Measurements from ENCODE around the gene EED. TPM values are rescaled to one million over a fixed set of nuclear protein-coding genes. Genes with fewer than 3 reads are reported as not detected.
A peak's percentile ranks its signal among the peaks of the same experiment; 100 is the strongest.

The EED gene
- 100 and 137 TPM in 2 replicates for total RNA-seq (2014; rRNA removed; shearing (Covaris generic); ENCODE audit: low replicate concordance)

GRCh38 chr11:86244522-86245368, at the start of gene EED:
EED (plus strand) TSS chr11:86244753; CDS start chr11:86245230, 477 bp downstream.
- peak; percentile 100 for DNase-seq
- peak within 1 kb of the TSS; percentile 90 for H3K27ac ChIP-seq (ENCODE audit: low read length)
- H3K9ac ChIP-seq (ENCODE audit: low read length): peak within 1 kb of the TSS; percentile 86
- peaks cover 18% of the 10 kb centered on the region; the same call in 1 of the 2 replicates for H3K36me3 ChIP-seq (ENCODE audit: insufficient read depth, low read length)
- H4K20me1 ChIP-seq (ENCODE audit: insufficient read depth, low read depth, low read length): peaks cover 12% of the 10 kb centered on the region; the same call in 1 of the 2 replicates
- H3K9me2 ChIP-seq (replicated peaks; ENCODE audit: insufficient read depth, low read length): no peaks in the 10 kb centered on the region
- no peaks in the 10 kb centered on the region for H3K27me3 ChIP-seq (ENCODE audit: low read length)
- H3K4me1 ChIP-seq (ENCODE audit: low read length): peaks cover 68% of the 10 kb centered on the region
- peak within 1 kb of the TSS; percentile 86 for H3K4me2 ChIP-seq (ENCODE audit: low read depth, low read length, poor library complexity, severe bottlenecking)
- peak within 1 kb of the TSS; percentile 78 for H3K4me3 ChIP-seq (ENCODE audit: low read length)
- H3K79me2 ChIP-seq (ENCODE audit: low read length): peaks cover 47% of the 10 kb centered on the region
- H3K9me3 ChIP-seq (ENCODE audit: low read length): no peaks in the 10 kb centered on the region
- H2AFZ ChIP-seq (ENCODE audit: low read length): peak within 1 kb of the TSS; percentile 17

- no peak overlapping the region for H3K4me3 ChIP-seq (ENCODE audit: low read length)
- H3K27me3 ChIP-seq (ENCODE audit: low read length): no peaks in the 10 kb centered on the region
- DNase-seq: no peak
- peak overlapping the region; percentile 63; the same call in 1 of the 2 replicates for H3K9ac ChIP-seq (ENCODE audit: low read length)
- no peaks in the 10 kb centered on the region for H3K79me2 ChIP-seq (ENCODE audit: low read length)
- no peaks in the 10 kb centered on the region for H3K9me2 ChIP-seq (replicated peaks; ENCODE audit: insufficient read depth, low read length)
- no peak overlapping the region for H2AFZ ChIP-seq (ENCODE audit: low read length)
- peak overlapping the region; percentile 75 for H3K4me2 ChIP-seq (ENCODE audit: low read depth, low read length, poor library complexity, severe bottlenecking)
- peaks cover 83% of the 10 kb centered on the region for H3K4me1 ChIP-seq (ENCODE audit: low read length)
- peak overlapping the region; percentile 94 for H3K27ac ChIP-seq (ENCODE audit: low read length)
- H3K9me3 ChIP-seq (ENCODE audit: low read length): no peaks in the 10 kb centered on the region
- no peaks in the 10 kb centered on the region for H3K36me3 ChIP-seq (ENCODE audit: insufficient read depth, low read length)
- H4K20me1 ChIP-seq (ENCODE audit: insufficient read depth, low read depth, low read length): no peaks in the 10 kb centered on the region
Observed at GRCh38 chr11:86194998-86195397, 49.6 kb upstream of the EED start.

DNA sequence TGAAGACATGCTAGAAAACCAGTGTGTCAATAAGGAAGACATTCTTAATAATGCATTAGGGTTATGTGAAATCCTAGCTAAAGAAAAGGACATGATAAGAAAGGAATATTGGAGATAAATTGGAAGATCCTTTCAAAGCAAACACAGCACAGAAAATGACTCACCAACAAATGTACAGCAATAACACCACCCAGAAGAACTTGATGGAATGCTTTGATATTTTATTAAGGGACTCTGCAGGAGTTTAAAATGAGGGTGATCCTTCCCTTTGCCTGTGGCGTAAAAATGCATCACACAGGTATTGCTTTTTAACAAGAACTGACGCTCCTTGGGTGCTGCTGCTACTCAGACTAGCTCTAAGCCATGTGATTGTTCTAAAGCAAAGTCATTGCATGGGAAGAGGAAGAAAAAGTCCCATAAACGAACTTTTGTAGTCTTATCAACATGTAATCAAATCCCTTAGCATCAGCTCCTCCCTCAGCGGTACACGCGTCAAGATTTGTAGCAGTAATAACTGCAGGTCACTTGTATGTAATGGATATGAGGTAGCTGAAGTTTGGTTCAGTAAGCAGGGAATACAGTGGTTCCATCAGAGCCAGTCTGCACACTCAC, 48.4 kb upstream of the EED start:
- Histone ChIP-seq H3K9ac (ENCODE audit: low read length) (no peak overlapping the region), H3K36me3 (ENCODE audit: insufficient read depth, low read length) (no peaks in the 10 kb centered on the region), H3K27me3 (ENCODE audit: low read length) (no peaks in the 10 kb centered on the region), H3K9me2 (replicated peaks; ENCODE audit: insufficient read depth, low read length) (no peaks in the 10 kb centered on the region), H2AFZ (ENCODE audit: low read length) (peak overlapping the region; percentile 5; the same call in 1 of the 2 replicates), H3K4me1 (ENCODE audit: low read length) (peaks cover 75% of the 10 kb centered on the region), H3K4me3 (ENCODE audit: low read length) (no peak overlapping the region), H3K4me2 (ENCODE audit: low read depth, low read length, poor library complexity, severe bottlenecking) (no peak overlapping the region), H3K79me2 (ENCODE audit: low read length) (no peaks in the 10 kb centered on the region), H3K27ac (ENCODE audit: low read length) (peak overlapping the region; percentile 0; the same call in 1 of the 2 replicates), H4K20me1 (ENCODE audit: insufficient read depth, low read depth, low read length) (no peaks in the 10 kb centered on the region), H3K9me3 (ENCODE audit: low read length) (no peaks in the 10 kb centered on the region)
- no peak for DNase-seq

DNA sequence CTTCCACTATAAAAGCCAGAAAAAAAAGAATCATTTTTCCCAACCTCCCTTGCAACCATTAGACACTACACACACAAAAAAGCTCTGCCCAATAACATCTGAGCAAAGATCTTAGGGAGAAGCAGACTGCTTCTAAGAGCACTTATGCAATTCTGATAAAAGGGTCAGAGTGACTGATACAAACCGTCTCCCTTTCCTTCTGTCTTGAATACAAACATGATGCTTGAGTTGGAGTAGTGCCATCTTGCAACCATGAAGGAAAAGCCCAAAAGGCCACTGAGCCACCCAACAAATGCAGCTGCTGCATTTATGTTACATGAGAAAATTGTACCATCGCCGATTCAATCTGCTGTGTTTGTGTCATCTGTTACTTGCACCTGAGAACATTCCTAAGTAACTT, 47.6 kb upstream of the EED start:
- no peaks in the 10 kb centered on the region for H3K36me3 ChIP-seq (ENCODE audit: insufficient read depth, low read length)
- peak overlapping the region; percentile 9; the same call in 1 of the 2 replicates for H2AFZ ChIP-seq (ENCODE audit: low read length)
- no peaks in the 10 kb centered on the region for H3K9me3 ChIP-seq (ENCODE audit: low read length)
- no peak overlapping the region for H3K4me3 ChIP-seq (ENCODE audit: low read length)
- no peak overlapping the region for H3K4me2 ChIP-seq (ENCODE audit: low read depth, low read length, poor library complexity, severe bottlenecking)
- no peak for DNase-seq
- no peaks in the 10 kb centered on the region for H3K9me2 ChIP-seq (replicated peaks; ENCODE audit: insufficient read depth, low read length)
- peaks cover 75% of the 10 kb centered on the region for H3K4me1 ChIP-seq (ENCODE audit: low read length)
- H4K20me1 ChIP-seq (ENCODE audit: insufficient read depth, low read depth, low read length): no peaks in the 10 kb centered on the region
- no peak overlapping the region for H3K27ac ChIP-seq (ENCODE audit: low read length)
- H3K79me2 ChIP-seq (ENCODE audit: low read length): no peaks in the 10 kb centered on the region
- H3K27me3 ChIP-seq (ENCODE audit: low read length): no peaks in the 10 kb centered on the region
- H3K9ac ChIP-seq (ENCODE audit: low read length): no peak overlapping the region

DNA sequence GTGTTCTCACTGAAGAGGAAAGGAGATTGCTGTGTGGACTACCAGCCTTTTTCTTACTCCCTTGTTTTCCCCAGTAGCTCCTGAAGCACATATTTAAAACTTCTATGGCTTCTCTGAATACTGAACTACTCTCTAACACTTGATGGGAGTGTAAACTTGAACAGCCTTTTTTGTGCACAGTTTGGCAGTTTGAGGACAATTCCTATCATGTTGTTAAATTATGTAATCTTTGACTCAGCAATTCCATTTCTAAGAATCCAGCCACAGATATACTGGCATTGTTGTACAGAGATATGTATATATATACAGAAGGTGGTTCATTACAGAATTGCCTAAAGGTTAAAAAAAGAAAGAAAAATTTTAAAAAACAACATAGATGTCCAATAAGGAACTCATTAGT, 47.1 kb upstream of the EED start:
- Histone ChIP-seq H3K4me2 (ENCODE audit: low read depth, low read length, poor library complexity, severe bottlenecking) (no peak overlapping the region), H3K27me3 (ENCODE audit: low read length) (no peaks in the 10 kb centered on the region), H3K9me3 (ENCODE audit: low read length) (no peaks in the 10 kb centered on the region), H3K4me3 (ENCODE audit: low read length) (no peak overlapping the region), H3K9ac (ENCODE audit: low read length) (no peak overlapping the region), H3K36me3 (ENCODE audit: insufficient read depth, low read length) (no peaks in the 10 kb centered on the region), H2AFZ (ENCODE audit: low read length) (peak overlapping the region; percentile 8; the same call in 1 of the 2 replicates), H3K9me2 (replicated peaks; ENCODE audit: insufficient read depth, low read length) (no peaks in the 10 kb centered on the region), H4K20me1 (ENCODE audit: insufficient read depth, low read depth, low read length) (no peaks in the 10 kb centered on the region), H3K4me1 (ENCODE audit: low read length) (peaks cover 75% of the 10 kb centered on the region), H3K27ac (ENCODE audit: low read length) (0 out of 2 replicates have a peak overlapping the region, but pooled peaks have one; percentile 0), H3K79me2 (ENCODE audit: low read length) (no peaks in the 10 kb centered on the region)
- no peak for DNase-seq

DNA sequence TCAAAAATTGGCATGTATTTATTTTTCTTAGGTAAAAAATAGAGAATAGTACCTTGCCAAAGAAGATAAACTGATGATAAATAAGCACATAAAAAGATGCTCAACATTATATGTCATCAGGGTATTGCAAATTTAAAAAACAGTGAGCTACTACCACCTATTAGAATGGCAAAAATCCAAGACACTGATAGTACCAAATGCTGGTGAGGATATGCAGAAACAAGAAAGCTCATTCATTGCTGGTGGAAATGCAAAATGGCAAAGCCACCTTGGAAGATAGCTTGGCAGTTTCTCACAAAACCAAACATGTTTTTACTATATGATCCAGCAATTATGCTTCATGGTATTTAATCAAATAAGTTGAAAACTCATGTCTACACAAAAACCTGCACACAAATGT, 46.4 kb upstream of the EED start:
- Histone ChIP-seq H3K9ac (ENCODE audit: low read length) (no peak overlapping the region), H3K27ac (ENCODE audit: low read length) (no peak overlapping the region), H3K9me3 (ENCODE audit: low read length) (no peaks in the 10 kb centered on the region), H2AFZ (ENCODE audit: low read length) (peak overlapping the region; percentile 11), H3K4me2 (ENCODE audit: low read depth, low read length, poor library complexity, severe bottlenecking) (no peak overlapping the region), H3K4me3 (ENCODE audit: low read length) (no peak overlapping the region), H3K4me1 (ENCODE audit: low read length) (peaks cover 74% of the 10 kb centered on the region), H3K36me3 (ENCODE audit: insufficient read depth, low read length) (no peaks in the 10 kb centered on the region), H3K79me2 (ENCODE audit: low read length) (no peaks in the 10 kb centered on the region), H4K20me1 (ENCODE audit: insufficient read depth, low read depth, low read length) (no peaks in the 10 kb centered on the region), H3K9me2 (replicated peaks; ENCODE audit: insufficient read depth, low read length) (no peaks in the 10 kb centered on the region), H3K27me3 (ENCODE audit: low read length) (no peaks in the 10 kb centered on the region)
- DNase-seq: no peak

GRCh38 chr11:86199354-86199753, 45.2 kb upstream of the EED start:
- Histone ChIP-seq H3K27ac (ENCODE audit: low read length) (no peak overlapping the region), H3K4me1 (ENCODE audit: low read length) (peaks cover 74% of the 10 kb centered on the region), H3K79me2 (ENCODE audit: low read length) (no peaks in the 10 kb centered on the region), H3K27me3 (ENCODE audit: low read length) (no peaks in the 10 kb centered on the region), H3K36me3 (ENCODE audit: insufficient read depth, low read length) (no peaks in the 10 kb centered on the region), H3K9ac (ENCODE audit: low read length) (no peak overlapping the region), H3K9me3 (ENCODE audit: low read length) (no peaks in the 10 kb centered on the region), H3K9me2 (replicated peaks; ENCODE audit: insufficient read depth, low read length) (no peaks in the 10 kb centered on the region), H4K20me1 (ENCODE audit: insufficient read depth, low read depth, low read length) (no peaks in the 10 kb centered on the region), H3K4me2 (ENCODE audit: low read depth, low read length, poor library complexity, severe bottlenecking) (no peak overlapping the region), H3K4me3 (ENCODE audit: low read length) (no peak overlapping the region), H2AFZ (ENCODE audit: low read length) (peak overlapping the region; percentile 32)
- no peak for DNase-seq

- 0 out of 2 replicates have a peak overlapping the region, but pooled peaks have one; percentile 57 for H3K4me3 ChIP-seq (ENCODE audit: low read length)
- peak overlapping the region; percentile 2 for H2AFZ ChIP-seq (ENCODE audit: low read length)
- H3K9me3 ChIP-seq (ENCODE audit: low read length): no peaks in the 10 kb centered on the region
- no peak for DNase-seq
- no peaks in the 10 kb centered on the region for H4K20me1 ChIP-seq (ENCODE audit: insufficient read depth, low read depth, low read length)
- H3K36me3 ChIP-seq (ENCODE audit: insufficient read depth, low read length): no peaks in the 10 kb centered on the region
- H3K27ac ChIP-seq (ENCODE audit: low read length): peak overlapping the region; percentile 86
- no peaks in the 10 kb centered on the region for H3K9me2 ChIP-seq (replicated peaks; ENCODE audit: insufficient read depth, low read length)
- peak overlapping the region; percentile 73 for H3K4me2 ChIP-seq (ENCODE audit: low read depth, low read length, poor library complexity, severe bottlenecking)
- peak overlapping the region; percentile 64; the same call in 1 of the 2 replicates for H3K9ac ChIP-seq (ENCODE audit: low read length)
- no peaks in the 10 kb centered on the region for H3K79me2 ChIP-seq (ENCODE audit: low read length)
- H3K4me1 ChIP-seq (ENCODE audit: low read length): peaks cover 76% of the 10 kb centered on the region
- H3K27me3 ChIP-seq (ENCODE audit: low read length): no peaks in the 10 kb centered on the region
Observed at GRCh38 chr11:86201371-86201884, 43.1 kb upstream of the EED start.

All from Karpas-422 (cell line).